NCI-H146 treated with DMSO at 0.1 percent for 48 hours (cell line): ENCODE data around the gene ARMH3.

Experiments used
- DNase-seq: peaks from one replicate; lab custom pipeline; 2025; ENCODE audit not compliant: unreplicated experiment; lab: John Stamatoyannopoulos, UW

The ARMH3 gene

GRCh38 chr10:101875068-101875688, 180.8 kb downstream of the ARMH3 start:
- DNase-seq: no peak

- DNase-seq: no peak
These were observed 181.7 kb downstream of the ARMH3 start for GRCh38 chr10:101874252-101874651.

GRCh38 chr10:101867931-101868330, 188.0 kb downstream of the ARMH3 start:
- no peak for DNase-seq

GRCh38 chr10:101859530-101859929, 196.4 kb downstream of the ARMH3 start:
- no peak for DNase-seq

GRCh38 chr10:101858723-101859500, 197.1 kb downstream of the ARMH3 start:
- no peak for DNase-seq

GRCh38 chr10:101857802-101858476, 198.0 kb downstream of the ARMH3 start:
- DNase-seq: no peak

- no peak for DNase-seq
These were observed 199.3 kb downstream of the ARMH3 start for GRCh38 chr10:101856626-101857025.

- DNase-seq: no peak
These were observed 204.4 kb downstream of the ARMH3 start for GRCh38 chr10:101851411-101852116.

GRCh38 chr10:101850749-101851148, 205.2 kb downstream of the ARMH3 start:
- DNase-seq: no peak

- no peak for DNase-seq
These were observed 207.1 kb downstream of the ARMH3 start for GRCh38 chr10:101848894-101849351.

- no peak for DNase-seq
These were observed 207.6 kb downstream of the ARMH3 start for GRCh38 chr10:101848408-101848807.

GRCh38 chr10:101845893-101846292, 210.1 kb downstream of the ARMH3 start:
- DNase-seq: no peak

GRCh38 chr10:101843032-101844021, 212.6 kb downstream of the ARMH3 start, which contains the start of gene KCNIP2:
Gene KCNIP2 (minus strand): TSS chr10:101843800. CDS start chr10:101843568, 232 bp downstream.
- DNase-seq: no peak

- no peak for DNase-seq
These were observed 214.1 kb downstream of the ARMH3 start for GRCh38 chr10:101841826-101842225.

- peak; percentile 50 for DNase-seq
These were observed 215.1 kb downstream of the ARMH3 start for GRCh38 chr10:101840741-101841453.

- peak; percentile 20 for DNase-seq
These were observed 215.8 kb downstream of the ARMH3 start for GRCh38 chr10:101840102-101840684.

- no peak for DNase-seq
These were observed 216.4 kb downstream of the ARMH3 start for GRCh38 chr10:101839416-101840063.

- no peak for DNase-seq
These were observed 217.0 kb downstream of the ARMH3 start for GRCh38 chr10:101839002-101839401.
